ENCODE measurements around the gene UNC5C. TPM values are rescaled to one million over a fixed set of nuclear protein-coding genes. Genes with fewer than 3 reads are reported as not detected.

Gene UNC5C
- total RNA-seq, 1 experiment from 2014 or later: not detected

DNA sequence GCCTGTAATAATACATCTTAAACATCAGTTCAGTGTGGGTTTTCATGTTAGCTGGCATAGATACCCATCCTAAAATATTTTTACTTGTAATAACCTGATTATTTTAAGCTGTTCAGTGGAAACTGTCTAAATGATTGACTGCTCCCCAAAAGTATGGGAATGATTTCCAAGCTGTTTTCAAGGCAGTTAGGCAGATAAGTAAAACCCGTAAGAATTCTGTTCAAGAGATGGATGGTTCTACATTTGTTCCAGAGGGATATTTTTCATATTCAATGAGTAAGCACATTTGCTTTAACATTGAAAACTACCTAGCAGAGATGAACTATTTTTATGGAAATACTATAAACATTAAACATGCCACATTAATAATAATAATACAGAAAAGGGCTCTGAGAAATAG lies 161.1 kb downstream of the UNC5C start:
- Mint-ChIP-seq H3K4me1 (ENCODE audit: insufficient read depth, unreplicated experiment) (no peaks in the 10 kb centered on the region), H3K4me3 (ENCODE audit: unreplicated experiment) (no peak overlapping the region), H3K9me3 (ENCODE audit: unreplicated experiment) (no peaks in the 10 kb centered on the region), H3K27me3 (ENCODE audit: insufficient read depth, unreplicated experiment) (no peaks in the 10 kb centered on the region), H3K27ac (ENCODE audit: low read depth, unreplicated experiment) (no peak overlapping the region), H3K36me3 (ENCODE audit: insufficient read depth, unreplicated experiment) (no peaks in the 10 kb centered on the region)
- no TSS peak for BruUV-seq (replicated peaks)
- TF ChIP-seq, protein P1, sequence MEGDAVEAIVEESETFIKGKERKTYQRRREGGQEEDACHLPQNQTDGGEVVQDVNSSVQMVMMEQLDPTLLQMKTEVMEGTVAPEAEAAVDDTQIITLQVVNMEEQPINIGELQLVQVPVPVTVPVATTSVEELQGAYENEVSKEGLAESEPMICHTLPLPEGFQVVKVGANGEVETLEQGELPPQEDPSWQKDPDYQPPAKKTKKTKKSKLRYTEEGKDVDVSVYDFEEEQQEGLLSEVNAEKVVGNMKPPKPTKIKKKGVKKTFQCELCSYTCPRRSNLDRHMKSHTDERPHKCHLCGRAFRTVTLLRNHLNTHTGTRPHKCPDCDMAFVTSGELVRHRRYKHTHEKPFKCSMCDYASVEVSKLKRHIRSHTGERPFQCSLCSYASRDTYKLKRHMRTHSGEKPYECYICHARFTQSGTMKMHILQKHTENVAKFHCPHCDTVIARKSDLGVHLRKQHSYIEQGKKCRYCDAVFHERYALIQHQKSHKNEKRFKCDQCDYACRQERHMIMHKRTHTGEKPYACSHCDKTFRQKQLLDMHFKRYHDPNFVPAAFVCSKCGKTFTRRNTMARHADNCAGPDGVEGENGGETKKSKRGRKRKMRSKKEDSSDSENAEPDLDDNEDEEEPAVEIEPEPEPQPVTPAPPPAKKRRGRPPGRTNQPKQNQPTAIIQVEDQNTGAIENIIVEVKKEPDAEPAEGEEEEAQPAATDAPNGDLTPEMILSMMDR (IDR thresholded peaks at IDR 0.05; ENCODE audit: unreplicated experiment): no peak
- DNase-seq (ENCODE audit: unreplicated experiment): no peak
- CTCF ChIA-PET: no interaction called here
- intact Hi-C loops (cut with micrococcal nuclease): no loop called here
- POLR2A ChIA-PET: no interaction called here

DNA sequence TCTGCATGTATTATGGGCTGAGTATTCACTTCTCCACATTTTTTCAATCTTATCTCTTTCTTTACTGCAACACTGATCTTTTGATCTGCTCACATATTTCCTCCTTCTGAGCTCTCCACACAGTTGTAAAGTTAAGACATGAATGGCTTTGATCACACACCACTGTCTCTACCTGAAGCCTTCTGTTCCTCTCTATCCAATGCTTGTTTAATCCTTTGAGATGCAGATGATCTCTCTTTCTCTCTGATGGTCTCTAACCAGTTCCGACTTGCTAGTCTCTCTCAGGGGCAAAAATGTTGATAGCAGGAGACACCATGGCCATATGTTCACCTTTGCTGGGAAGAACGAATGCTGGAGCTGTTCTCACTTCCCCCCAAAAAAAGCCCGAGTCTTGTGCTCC lies 162.4 kb downstream of the UNC5C start:
- CTCF ChIA-PET: no interaction called here

DNA sequence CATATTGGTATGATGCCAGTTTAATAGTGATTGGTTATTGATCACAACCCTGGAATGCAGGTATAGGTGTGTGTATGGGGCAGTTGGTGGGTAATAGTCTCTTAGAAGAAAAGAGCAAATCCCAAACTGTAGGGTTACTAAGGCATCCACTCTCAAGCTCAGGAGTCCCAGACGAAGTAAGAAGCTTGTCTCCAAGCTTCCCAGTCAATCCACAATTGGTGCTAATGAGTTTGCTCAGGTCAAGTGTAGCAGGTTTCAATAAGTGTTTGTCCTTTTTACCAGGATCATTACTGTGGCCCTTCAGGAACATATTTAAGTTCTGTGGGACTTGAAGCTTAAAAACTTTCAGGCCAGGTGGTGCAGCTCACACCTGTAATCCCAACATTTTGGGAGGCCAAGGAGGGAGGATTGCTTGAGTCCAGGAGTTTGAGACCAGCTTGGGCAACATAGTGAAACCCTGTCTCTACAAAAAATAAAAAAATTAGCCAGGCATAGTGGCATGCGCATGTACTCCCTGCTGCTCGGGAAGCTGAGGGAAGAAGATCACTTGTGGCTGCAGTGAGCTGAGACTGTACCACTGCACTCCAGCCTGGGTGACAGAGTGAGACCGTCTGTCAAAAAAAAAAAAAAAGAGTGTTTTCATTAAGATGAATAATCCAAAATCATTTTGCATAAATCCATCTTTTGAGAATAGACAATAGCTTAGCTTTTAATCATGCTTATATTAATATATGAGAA lies 166.8 kb downstream of the UNC5C start:
- Mint-ChIP-seq H3K9me3 (ENCODE audit: unreplicated experiment) (no peaks in the 10 kb centered on the region), H3K4me1 (ENCODE audit: insufficient read depth, unreplicated experiment) (no peaks in the 10 kb centered on the region), H3K27me3 (ENCODE audit: insufficient read depth, unreplicated experiment) (no peaks in the 10 kb centered on the region), H3K27ac (ENCODE audit: low read depth, unreplicated experiment) (no peak overlapping the region), H3K36me3 (ENCODE audit: insufficient read depth, unreplicated experiment) (no peaks in the 10 kb centered on the region), H3K4me3 (ENCODE audit: unreplicated experiment) (no peak overlapping the region)
- TF ChIP-seq, protein P1 (IDR thresholded peaks at IDR 0.05; ENCODE audit: unreplicated experiment): no peak
- CTCF ChIA-PET: no interaction called here
- no peak for DNase-seq (ENCODE audit: unreplicated experiment)
- intact Hi-C loops (cut with micrococcal nuclease): no loop called here
- POLR2A ChIA-PET: no interaction called here
- no TSS peak for BruUV-seq (replicated peaks)

More for the DNA sequence above, 162.4 kb downstream of the UNC5C start:
- BruUV-seq (replicated peaks): no TSS peak
- no peaks in the 10 kb centered on the region for H3K4me1 Mint-ChIP-seq (ENCODE audit: insufficient read depth, unreplicated experiment)
- no peak overlapping the region for H3K27ac Mint-ChIP-seq (ENCODE audit: low read depth, unreplicated experiment)
- H3K9me3 Mint-ChIP-seq (ENCODE audit: unreplicated experiment): no peaks in the 10 kb centered on the region
- no peaks in the 10 kb centered on the region for H3K27me3 Mint-ChIP-seq (ENCODE audit: insufficient read depth, unreplicated experiment)
- POLR2A ChIA-PET: no interaction called here
- TF ChIP-seq, protein P1 (IDR thresholded peaks at IDR 0.05; ENCODE audit: unreplicated experiment): no peak
- H3K36me3 Mint-ChIP-seq (ENCODE audit: insufficient read depth, unreplicated experiment): no peaks in the 10 kb centered on the region
- H3K4me3 Mint-ChIP-seq (ENCODE audit: unreplicated experiment): no peak overlapping the region
- intact Hi-C loops (cut with micrococcal nuclease): no loop called here
- DNase-seq (ENCODE audit: unreplicated experiment): no peak

DNA sequence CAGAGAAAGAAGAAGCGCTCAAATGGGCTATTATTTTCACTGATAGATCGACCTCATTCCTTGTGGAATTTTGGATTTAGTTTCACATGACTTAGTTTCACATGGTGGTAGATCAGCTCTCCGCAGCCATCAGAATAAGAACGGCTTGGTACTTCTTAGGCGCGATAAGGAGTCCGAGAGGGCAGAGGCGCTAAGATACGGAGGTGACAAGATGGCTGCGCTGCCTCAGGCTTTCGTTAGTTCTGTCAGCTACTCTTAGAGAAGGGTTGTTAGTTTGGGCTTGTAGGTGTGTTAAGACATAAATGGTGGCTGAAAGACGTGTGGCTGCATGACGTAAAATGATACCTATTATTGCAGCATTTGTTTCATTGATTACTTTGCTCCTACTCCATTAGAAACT lies 169.1 kb downstream of the UNC5C start:
- Mint-ChIP-seq H3K27me3 (ENCODE audit: insufficient read depth, unreplicated experiment) (no peaks in the 10 kb centered on the region), H3K9me3 (ENCODE audit: unreplicated experiment) (no peaks in the 10 kb centered on the region), H3K27ac (ENCODE audit: low read depth, unreplicated experiment) (no peak overlapping the region), H3K36me3 (ENCODE audit: insufficient read depth, unreplicated experiment) (no peaks in the 10 kb centered on the region), H3K4me1 (ENCODE audit: insufficient read depth, unreplicated experiment) (no peaks in the 10 kb centered on the region), H3K4me3 (ENCODE audit: unreplicated experiment) (no peak overlapping the region)
- TF ChIP-seq, protein P1 (IDR thresholded peaks at IDR 0.05; ENCODE audit: unreplicated experiment): no peak
- ChIA-PET POLR2A (no interaction called here), CTCF (interaction anchor here (0.8 kb wide), 1 partner anchor 29 kb away, joined by 5 read pairs; no protein-coding TSS in a partner anchor)
- intact Hi-C loops (cut with micrococcal nuclease): no loop called here
- BruUV-seq (replicated peaks): no TSS peak
- no peak for DNase-seq (ENCODE audit: unreplicated experiment)
